ENCODE results near the gene MVB12B. TPM values are rescaled to one million over a fixed set of nuclear protein-coding genes. Genes with fewer than 3 reads are reported as not detected.

Gene MVB12B
- total and polyA plus RNA-seq, 2 of the 13 experiments (the other 11 are each of a cell fraction or from before 2014, with no cell fraction given), result 12.1 to 30.1 TPM

DNA sequence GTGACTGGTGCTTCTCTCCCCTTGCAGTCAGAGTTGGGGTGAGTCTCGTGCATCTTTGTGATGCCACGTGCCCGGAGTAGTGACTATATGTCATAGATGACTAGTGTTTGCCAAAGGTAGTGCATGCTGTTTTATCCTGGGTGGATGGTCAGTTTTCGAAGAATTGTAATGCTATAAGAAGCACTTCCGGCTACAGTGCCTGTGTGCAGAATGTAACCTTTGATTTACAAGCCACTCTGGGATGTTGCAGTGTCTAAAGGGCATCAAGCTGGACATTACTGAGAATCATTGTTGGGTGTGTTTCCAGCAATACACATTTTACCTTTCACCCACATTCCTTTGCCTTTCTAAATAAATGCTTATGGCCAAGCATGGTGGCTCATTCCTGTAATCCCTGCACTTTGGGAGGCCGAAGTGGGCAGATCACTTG lies 16.7 kb downstream of the MVB12B start:
- ATAC-seq (peak; percentile 74), FAIRE-seq (peak; percentile 68), DNase-seq (ENCODE audit: low spot score) (peak; percentile 84)
- ChIA-PET CTCF (ENCODE audit: low intra/inter-chr PET ratio, low total read pairs) (no interaction called here), POLR2A (interaction anchor here (1.4 to 3.8 kb wide), 2 partner anchors 9 to 32 kb away, joined by 3 to 15 read pairs; no protein-coding TSS in a partner anchor)
- no peak overlapping the region for H2AFZ ChIP-seq (ENCODE audit: low read length)
- intact Hi-C loops (cut with micrococcal nuclease; ENCODE audit: unreplicated experiment) (no loop called here), in situ Hi-C loops (cut with HindIII; ENCODE audit: extremely low pct_ligation_motif_present, low pct_unique_long_range_greater_than_20kb) (no loop called here)
- 53% methylated on average over 5 of the region's 6 CpGs for WGBS (ENCODE audit: low lambda C conversion rate)
- H3K27me3 ChIP-seq (ENCODE audit: control insufficient read depth in 1 of 2, insufficient read depth in 2 of 2, low read length in 2 of 2), result no peaks in the 10 kb centered on the region
- H3K4me2 ChIP-seq (ENCODE audit: low read depth, low read length), result peak overlapping the region; percentile 53
- no peak overlapping the region for H3K9ac ChIP-seq (ENCODE audit: insufficient read depth, low read depth, low read length)
- peaks cover 58% of the 10 kb centered on the region for H3K4me1 ChIP-seq (ENCODE audit: insufficient read depth, low read length)
- peak overlapping the region; percentile 65 for H3K27ac ChIP-seq (ENCODE audit: extremely low read length, insufficient read depth, low read length)
- BruUV-seq (replicated peaks), result no TSS peak
- H3K9me3 ChIP-seq (ENCODE audit: low read length), result no peaks in the 10 kb centered on the region
- peaks cover 4% of the 10 kb centered on the region for H4K20me1 ChIP-seq (ENCODE audit: insufficient read depth, low read length)
- H3K79me2 ChIP-seq (ENCODE audit: insufficient read depth, low read length), result peaks cover 45% of the 10 kb centered on the region
- H3K4me3 ChIP-seq (replicated peaks in 1 of 3; ENCODE audit: insufficient read depth in 1 of 3, low read depth in 2 of 3, low read length in 3 of 3), result peak overlapping the region in 1 of 3 experiments; percentile 6; a peak in 1 of 6 replicates
- H3K36me3 ChIP-seq (replicated peaks in 1 of 2; ENCODE audit: control insufficient read depth in 1 of 2, insufficient read depth in 2 of 2, low read length in 2 of 2), result peaks cover 17 to 58% of the 10 kb centered on the region in 2 experiments
- TF ChIP-seq RARA (CRISPR knock-in tag; IDR thresholded peaks at IDR 0.05) (peak; percentile 77), RXRA (CRISPR knock-in tag; IDR thresholded peaks at IDR 0.05) (peak; percentile 62; the same call in 1 of the 2 replicates), RXRB (CRISPR knock-in tag; IDR thresholded peaks at IDR 0.05; ENCODE audit: borderline replicate concordance) (peak; percentile 94), NCOR1 (IDR thresholded peaks at IDR 0.05; ENCODE audit: borderline replicate concordance, low read length) (peak; percentile 92), ZMYM3 (CRISPR knock-in tag; IDR thresholded peaks at IDR 0.05) (peak; percentile 28; the same call in 1 of the 2 replicates), ZNF496 (CRISPR knock-in tag; IDR thresholded peaks at IDR 0.05; ENCODE audit: insufficient replicate concordance) (no peak), ASH2L (IDR thresholded peaks at IDR 0.05; ENCODE audit: insufficient read length, low read depth, low read length) (peak; percentile 65), ADNP (CRISPR knock-in tag; IDR thresholded peaks at IDR 0.05) (0 out of 2 replicates have a peak, but pooled peaks have one; percentile 39), GABPB1 (CRISPR knock-in tag; IDR thresholded peaks at IDR 0.05) (0 out of 2 replicates have a peak, but pooled peaks have one; percentile 5), PPARG (CRISPR knock-in tag; conservative IDR thresholded peaks at IDR 0.05) (peak; percentile 96), TBL1XR1 (IDR thresholded peaks at IDR 0.05; ENCODE audit: borderline replicate concordance, low read length, partially characterized antibody) (peak; percentile 73), KDM2A (CRISPR knock-in tag; IDR thresholded peaks at IDR 0.05; ENCODE audit: borderline replicate concordance, low read depth) (no peak), SKI (IDR thresholded peaks at IDR 0.05; ENCODE audit: partially characterized antibody) (peak; percentile 66), BCL6 (CRISPR knock-in tag; IDR thresholded peaks at IDR 0.05) (peak; percentile 96), MTF1 (CRISPR knock-in tag; IDR thresholded peaks at IDR 0.05) (no peak), NCOA2 (CRISPR knock-in tag; IDR thresholded peaks at IDR 0.05) (peak; percentile 30; the same call in 1 of the 2 replicates), FOXP1 (IDR thresholded peaks at IDR 0.05) (no peak), FOXP1 (CRISPR knock-in tag; IDR thresholded peaks at IDR 0.05) (0 out of 2 replicates have a peak, but pooled peaks have one; percentile 12)
- TF ChIP-seq, protein P1, sequence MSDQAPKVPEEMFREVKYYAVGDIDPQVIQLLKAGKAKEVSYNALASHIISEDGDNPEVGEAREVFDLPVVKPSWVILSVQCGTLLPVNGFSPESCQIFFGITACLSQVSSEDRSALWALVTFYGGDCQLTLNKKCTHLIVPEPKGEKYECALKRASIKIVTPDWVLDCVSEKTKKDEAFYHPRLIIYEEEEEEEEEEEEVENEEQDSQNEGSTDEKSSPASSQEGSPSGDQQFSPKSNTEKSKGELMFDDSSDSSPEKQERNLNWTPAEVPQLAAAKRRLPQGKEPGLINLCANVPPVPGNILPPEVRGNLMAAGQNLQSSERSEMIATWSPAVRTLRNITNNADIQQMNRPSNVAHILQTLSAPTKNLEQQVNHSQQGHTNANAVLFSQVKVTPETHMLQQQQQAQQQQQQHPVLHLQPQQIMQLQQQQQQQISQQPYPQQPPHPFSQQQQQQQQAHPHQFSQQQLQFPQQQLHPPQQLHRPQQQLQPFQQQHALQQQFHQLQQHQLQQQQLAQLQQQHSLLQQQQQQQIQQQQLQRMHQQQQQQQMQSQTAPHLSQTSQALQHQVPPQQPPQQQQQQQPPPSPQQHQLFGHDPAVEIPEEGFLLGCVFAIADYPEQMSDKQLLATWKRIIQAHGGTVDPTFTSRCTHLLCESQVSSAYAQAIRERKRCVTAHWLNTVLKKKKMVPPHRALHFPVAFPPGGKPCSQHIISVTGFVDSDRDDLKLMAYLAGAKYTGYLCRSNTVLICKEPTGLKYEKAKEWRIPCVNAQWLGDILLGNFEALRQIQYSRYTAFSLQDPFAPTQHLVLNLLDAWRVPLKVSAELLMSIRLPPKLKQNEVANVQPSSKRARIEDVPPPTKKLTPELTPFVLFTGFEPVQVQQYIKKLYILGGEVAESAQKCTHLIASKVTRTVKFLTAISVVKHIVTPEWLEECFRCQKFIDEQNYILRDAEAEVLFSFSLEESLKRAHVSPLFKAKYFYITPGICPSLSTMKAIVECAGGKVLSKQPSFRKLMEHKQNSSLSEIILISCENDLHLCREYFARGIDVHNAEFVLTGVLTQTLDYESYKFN (CRISPR knock-in tag; conservative IDR thresholded peaks at IDR 0.05), result peak; percentile 38
- TF ChIP-seq, protein P2, sequence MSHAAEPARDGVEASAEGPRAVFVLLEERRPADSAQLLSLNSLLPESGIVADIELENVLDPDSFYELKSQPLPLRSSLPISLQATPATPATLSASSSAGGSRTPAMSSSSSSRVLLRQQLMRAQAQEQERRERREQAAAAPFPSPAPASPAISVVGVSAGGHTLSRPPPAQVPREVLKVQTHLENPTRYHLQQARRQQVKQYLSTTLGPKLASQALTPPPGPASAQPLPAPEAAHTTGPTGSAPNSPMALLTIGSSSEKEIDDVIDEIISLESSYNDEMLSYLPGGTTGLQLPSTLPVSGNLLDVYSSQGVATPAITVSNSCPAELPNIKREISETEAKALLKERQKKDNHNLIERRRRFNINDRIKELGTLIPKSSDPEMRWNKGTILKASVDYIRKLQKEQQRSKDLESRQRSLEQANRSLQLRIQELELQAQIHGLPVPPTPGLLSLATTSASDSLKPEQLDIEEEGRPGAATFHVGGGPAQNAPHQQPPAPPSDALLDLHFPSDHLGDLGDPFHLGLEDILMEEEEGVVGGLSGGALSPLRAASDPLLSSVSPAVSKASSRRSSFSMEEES (CRISPR knock-in tag; IDR thresholded peaks at IDR 0.05), result no peak
- TF ChIP-seq, protein P3, sequence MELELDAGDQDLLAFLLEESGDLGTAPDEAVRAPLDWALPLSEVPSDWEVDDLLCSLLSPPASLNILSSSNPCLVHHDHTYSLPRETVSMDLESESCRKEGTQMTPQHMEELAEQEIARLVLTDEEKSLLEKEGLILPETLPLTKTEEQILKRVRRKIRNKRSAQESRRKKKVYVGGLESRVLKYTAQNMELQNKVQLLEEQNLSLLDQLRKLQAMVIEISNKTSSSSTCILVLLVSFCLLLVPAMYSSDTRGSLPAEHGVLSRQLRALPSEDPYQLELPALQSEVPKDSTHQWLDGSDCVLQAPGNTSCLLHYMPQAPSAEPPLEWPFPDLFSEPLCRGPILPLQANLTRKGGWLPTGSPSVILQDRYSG (CRISPR knock-in tag; IDR thresholded peaks at IDR 0.05), result no peak
